Activated naive CD4-positive, alpha-beta T cell treated with anti-CD3 and anti-CD28 coated beads, Interleukin-2, amount 10 ng/mL, durations not matched to agents 7 days and 5 days (primary cell): ENCODE measurements around the gene RAPGEF4.

ENCODE experiments used
- CTCF ChIA-PET: fragments of 350-600 bp; sonication (Branson Sonifier 250); formaldehyde crosslinking; loops from one replicate; lab custom pipeline; 2021; ENCODE audit warnings: antibody characterized with exemption; lab: Charles Lee
- DNase-seq: peaks from one replicate; pipeline ENCODE4 v3.0.0-alpha.2; 2020
- H3K27ac Mint-ChIP-seq: one replicate; pipeline ENCODE4 v1.8.0; 2021; ENCODE audit warnings: mild to moderate bottlenecking, moderate library complexity, mixed read lengths
- H3K27me3 Mint-ChIP-seq: one replicate; pipeline ENCODE4 v1.8.0; 2021; ENCODE audit warnings: mild to moderate bottlenecking, mixed read lengths
- H3K36me3 Mint-ChIP-seq: one replicate; pipeline ENCODE4 v1.8.0; 2021; ENCODE audit warnings: mixed read lengths
- H3K4me1 Mint-ChIP-seq: one replicate; pipeline ENCODE4 v1.8.0; 2021; ENCODE audit warnings: mixed read lengths
- H3K4me3 Mint-ChIP-seq: one replicate; pipeline ENCODE4 v1.8.0; 2021; ENCODE audit warnings: mild to moderate bottlenecking, moderate library complexity, mixed read lengths
- H3K9me3 Mint-ChIP-seq: one replicate; pipeline ENCODE4 v1.8.0; 2021; ENCODE audit warnings: mixed read lengths

The RAPGEF4 gene

GRCh38 chr2:172711110-172711509 lies 24.5 kb upstream of the RAPGEF4 start:
- H3K4me1 Mint-ChIP-seq = no peaks in the 10 kb centered on the region
- DNase-seq = no peak
- no peak overlapping the region for H3K4me3 Mint-ChIP-seq
- H3K36me3 Mint-ChIP-seq = no peaks in the 10 kb centered on the region
- CTCF ChIA-PET = interaction anchor here (0.6 to 1.6 kb wide), 12 partner anchors 9 to 539 kb away, joined by 3 to 8 read pairs (median 4); no protein-coding TSS in a partner anchor
- H3K27me3 Mint-ChIP-seq = peaks cover 42% of the 10 kb centered on the region
- H3K27ac Mint-ChIP-seq = no peak overlapping the region
- no peaks in the 10 kb centered on the region for H3K9me3 Mint-ChIP-seq

GRCh38 chr2:172712251-172712650 lies 23.4 kb upstream of the RAPGEF4 start:
- CTCF ChIA-PET = interaction anchor here (0.8 kb wide), 1 partner anchor 31 kb away, joined by 3 read pairs; no protein-coding TSS in a partner anchor
- no peak overlapping the region for H3K27ac Mint-ChIP-seq
- H3K4me1 Mint-ChIP-seq = no peaks in the 10 kb centered on the region
- H3K9me3 Mint-ChIP-seq = no peaks in the 10 kb centered on the region
- DNase-seq = no peak
- H3K27me3 Mint-ChIP-seq = peaks cover 34% of the 10 kb centered on the region
- H3K36me3 Mint-ChIP-seq = no peaks in the 10 kb centered on the region
- no peak overlapping the region for H3K4me3 Mint-ChIP-seq

GRCh38 chr2:172713365-172713875 lies 22.2 kb upstream of the RAPGEF4 start:
- CTCF ChIA-PET = interaction anchor here (0.8 kb wide), 1 partner anchor 33 kb away, joined by 3 read pairs; no protein-coding TSS in a partner anchor
- H3K9me3 Mint-ChIP-seq = no peaks in the 10 kb centered on the region
- H3K4me1 Mint-ChIP-seq = no peaks in the 10 kb centered on the region
- H3K4me3 Mint-ChIP-seq = no peak overlapping the region
- no peak for DNase-seq
- H3K27me3 Mint-ChIP-seq = peaks cover 29% of the 10 kb centered on the region
- H3K36me3 Mint-ChIP-seq = no peaks in the 10 kb centered on the region
- no peak overlapping the region for H3K27ac Mint-ChIP-seq

GRCh38 chr2:172722481-172722880 lies 13.2 kb upstream of the RAPGEF4 start:
- Mint-ChIP-seq H3K36me3 (no peaks in the 10 kb centered on the region), H3K9me3 (no peaks in the 10 kb centered on the region), H3K4me1 (no peaks in the 10 kb centered on the region), H3K27ac (no peak overlapping the region), H3K4me3 (no peak overlapping the region), H3K27me3 (peaks cover 11% of the 10 kb centered on the region)
- CTCF ChIA-PET = interaction anchor here (1.0 kb wide), 1 partner anchor 8 kb away, joined by 3 read pairs; no protein-coding TSS in a partner anchor
- DNase-seq = no peak

- peaks cover 14% of the 10 kb centered on the region for H3K27me3 Mint-ChIP-seq
- H3K27ac Mint-ChIP-seq = no peak overlapping the region
- CTCF ChIA-PET = interaction anchor here (1.0 kb wide), 1 partner anchor 9 kb away, joined by 3 read pairs; no protein-coding TSS in a partner anchor
- H3K4me1 Mint-ChIP-seq = no peaks in the 10 kb centered on the region
- H3K9me3 Mint-ChIP-seq = no peaks in the 10 kb centered on the region
- DNase-seq = no peak
- no peaks in the 10 kb centered on the region for H3K36me3 Mint-ChIP-seq
- H3K4me3 Mint-ChIP-seq = no peak overlapping the region
Measured at GRCh38 chr2:172723286-172723685, 12.4 kb upstream of the RAPGEF4 start.

- Mint-ChIP-seq H3K27ac (no peak overlapping the region), H3K36me3 (no peaks in the 10 kb centered on the region), H3K4me1 (no peaks in the 10 kb centered on the region), H3K9me3 (no peaks in the 10 kb centered on the region), H3K27me3 (peaks cover 17% of the 10 kb centered on the region), H3K4me3 (no peak overlapping the region)
- CTCF ChIA-PET = no interaction called here
- DNase-seq = no peak
Measured at GRCh38 chr2:172724724-172725123, 10.9 kb upstream of the RAPGEF4 start.

- Mint-ChIP-seq H3K27me3 (peaks cover 16% of the 10 kb centered on the region), H3K4me3 (no peak overlapping the region), H3K27ac (no peak overlapping the region), H3K9me3 (no peaks in the 10 kb centered on the region), H3K4me1 (no peaks in the 10 kb centered on the region), H3K36me3 (no peaks in the 10 kb centered on the region)
- CTCF ChIA-PET = no interaction called here
- DNase-seq = no peak
Measured at GRCh38 chr2:172725284-172725683, 10.4 kb upstream of the RAPGEF4 start.

GRCh38 chr2:172725746-172726145 lies 9.9 kb upstream of the RAPGEF4 start:
- Mint-ChIP-seq H3K27ac (no peak overlapping the region), H3K4me3 (no peak overlapping the region), H3K4me1 (no peaks in the 10 kb centered on the region), H3K27me3 (peaks cover 15% of the 10 kb centered on the region), H3K36me3 (no peaks in the 10 kb centered on the region), H3K9me3 (no peaks in the 10 kb centered on the region)
- CTCF ChIA-PET = no interaction called here
- no peak for DNase-seq

- Mint-ChIP-seq H3K4me1 (no peaks in the 10 kb centered on the region), H3K36me3 (no peaks in the 10 kb centered on the region), H3K4me3 (no peak overlapping the region), H3K27me3 (peaks cover 17% of the 10 kb centered on the region), H3K27ac (no peak overlapping the region), H3K9me3 (no peaks in the 10 kb centered on the region)
- CTCF ChIA-PET = no interaction called here
- DNase-seq = no peak
Measured at GRCh38 chr2:172726172-172726735, 9.4 kb upstream of the RAPGEF4 start.

GRCh38 chr2:172730411-172730810 lies 5.2 kb upstream of the RAPGEF4 start:
- peaks cover 44% of the 10 kb centered on the region for H3K27me3 Mint-ChIP-seq
- H3K4me1 Mint-ChIP-seq = peaks cover 4% of the 10 kb centered on the region
- H3K27ac Mint-ChIP-seq = no peak overlapping the region
- no peaks in the 10 kb centered on the region for H3K9me3 Mint-ChIP-seq
- H3K36me3 Mint-ChIP-seq = no peaks in the 10 kb centered on the region
- DNase-seq = no peak
- H3K4me3 Mint-ChIP-seq = no peak overlapping the region
- CTCF ChIA-PET = no interaction called here

- Mint-ChIP-seq H3K9me3 (no peaks in the 10 kb centered on the region), H3K4me3 (peak overlapping the region; percentile 37), H3K27ac (no peak overlapping the region), H3K36me3 (peaks cover 1% of the 10 kb centered on the region), H3K27me3 (peaks cover 63% of the 10 kb centered on the region), H3K4me1 (peaks cover 9% of the 10 kb centered on the region)
- CTCF ChIA-PET = no interaction called here
- DNase-seq = peak; percentile 24
Measured at GRCh38 chr2:172734711-172735581, 699 bp upstream of the RAPGEF4 start.

- DNase-seq = no peak
- Mint-ChIP-seq H3K4me3 (peak overlapping the region; percentile 48), H3K4me1 (peaks cover 9% of the 10 kb centered on the region), H3K36me3 (peaks cover 1% of the 10 kb centered on the region), H3K9me3 (no peaks in the 10 kb centered on the region), H3K27me3 (peaks cover 54% of the 10 kb centered on the region), H3K27ac (no peak overlapping the region)
- CTCF ChIA-PET = no interaction called here
Measured at GRCh38 chr2:172736424-172737174, 954 bp downstream of the RAPGEF4 start.

- H3K27ac Mint-ChIP-seq = no peak overlapping the region
- H3K27me3 Mint-ChIP-seq = peaks cover 47% of the 10 kb centered on the region
- H3K4me3 Mint-ChIP-seq = no peak overlapping the region
- H3K4me1 Mint-ChIP-seq = peaks cover 8% of the 10 kb centered on the region
- CTCF ChIA-PET = no interaction called here
- peaks cover 1% of the 10 kb centered on the region for H3K36me3 Mint-ChIP-seq
- H3K9me3 Mint-ChIP-seq = peaks cover 6% of the 10 kb centered on the region
- DNase-seq = no peak
Measured at GRCh38 chr2:172739661-172740266, 4.1 kb downstream of the RAPGEF4 start.

- no peak overlapping the region for H3K27ac Mint-ChIP-seq
- H3K27me3 Mint-ChIP-seq = peaks cover 38% of the 10 kb centered on the region
- H3K9me3 Mint-ChIP-seq = peaks cover 6% of the 10 kb centered on the region
- no peak overlapping the region for H3K4me3 Mint-ChIP-seq
- peaks cover 1% of the 10 kb centered on the region for H3K36me3 Mint-ChIP-seq
- peaks cover 5% of the 10 kb centered on the region for H3K4me1 Mint-ChIP-seq
- CTCF ChIA-PET = no interaction called here
- no peak for DNase-seq
Measured at GRCh38 chr2:172740856-172741255, 5.2 kb downstream of the RAPGEF4 start.
